HUES6 (cell line): ENCODE data around the gene PXDN.
"Not testable (repeated sequence)": the region's sequence is repeated elsewhere in the genome, so short reads cannot be mapped to it uniquely, and the experiment has no call there.

Experiments
- H3K27ac ChIP-seq: 2 replicates; pipeline ENCODE4 v1.7.0; 2013; ENCODE audit warnings: low read depth, mild to moderate bottlenecking, low read length, inconsistent platforms
- H3K27me3 ChIP-seq: 2 replicates; pipeline ENCODE4 v1.6.1; 2013; ENCODE audit warnings: low read length; ENCODE audit not compliant: control insufficient read depth, insufficient read depth
- H3K36me3 ChIP-seq: 2 replicates; pipeline ENCODE4 v1.6.1; 2013; ENCODE audit warnings: low read length; ENCODE audit not compliant: control insufficient read depth, insufficient read depth
- H3K4me1 ChIP-seq: 2 replicates; pipeline ENCODE4 v1.6.1; 2013; ENCODE audit warnings: low read length; ENCODE audit not compliant: control insufficient read depth, insufficient read depth
- H3K4me3 ChIP-seq: 2 replicates; pipeline ENCODE4 v1.5.1; 2013; ENCODE audit warnings: low read depth, low read length
- H3K9ac ChIP-seq: one replicate; pipeline ENCODE4 v1.6.1; 2013; ENCODE audit warnings: mild to moderate bottlenecking, low read length
- H3K9me3 ChIP-seq: 2 replicates; pipeline ENCODE4 v1.6.1; 2013; ENCODE audit warnings: low read depth, low read length; ENCODE audit not compliant: control insufficient read depth, insufficient read depth

Gene PXDN

GRCh38 chr2:1728821-1729220, 15.5 kb downstream of the PXDN start:
- H3K4me1 ChIP-seq = peaks cover 39% of the 10 kb centered on the region
- H3K4me3 ChIP-seq = no peak overlapping the region
- no peaks in the 10 kb centered on the region for H3K36me3 ChIP-seq
- H3K9ac ChIP-seq = no peak overlapping the region
- H3K27ac ChIP-seq = no peak overlapping the region
- H3K27me3 ChIP-seq = no peaks in the 10 kb centered on the region
- no peaks in the 10 kb centered on the region for H3K9me3 ChIP-seq

- no peaks in the 10 kb centered on the region for H3K27me3 ChIP-seq
- H3K4me1 ChIP-seq = peaks cover 39% of the 10 kb centered on the region
- H3K36me3 ChIP-seq = no peaks in the 10 kb centered on the region
- no peak overlapping the region for H3K27ac ChIP-seq
- H3K9ac ChIP-seq = no peak overlapping the region
- H3K9me3 ChIP-seq = no peaks in the 10 kb centered on the region
- no peak overlapping the region for H3K4me3 ChIP-seq
Observed at GRCh38 chr2:1727796-1728474, 16.4 kb downstream of the PXDN start.

DNA sequence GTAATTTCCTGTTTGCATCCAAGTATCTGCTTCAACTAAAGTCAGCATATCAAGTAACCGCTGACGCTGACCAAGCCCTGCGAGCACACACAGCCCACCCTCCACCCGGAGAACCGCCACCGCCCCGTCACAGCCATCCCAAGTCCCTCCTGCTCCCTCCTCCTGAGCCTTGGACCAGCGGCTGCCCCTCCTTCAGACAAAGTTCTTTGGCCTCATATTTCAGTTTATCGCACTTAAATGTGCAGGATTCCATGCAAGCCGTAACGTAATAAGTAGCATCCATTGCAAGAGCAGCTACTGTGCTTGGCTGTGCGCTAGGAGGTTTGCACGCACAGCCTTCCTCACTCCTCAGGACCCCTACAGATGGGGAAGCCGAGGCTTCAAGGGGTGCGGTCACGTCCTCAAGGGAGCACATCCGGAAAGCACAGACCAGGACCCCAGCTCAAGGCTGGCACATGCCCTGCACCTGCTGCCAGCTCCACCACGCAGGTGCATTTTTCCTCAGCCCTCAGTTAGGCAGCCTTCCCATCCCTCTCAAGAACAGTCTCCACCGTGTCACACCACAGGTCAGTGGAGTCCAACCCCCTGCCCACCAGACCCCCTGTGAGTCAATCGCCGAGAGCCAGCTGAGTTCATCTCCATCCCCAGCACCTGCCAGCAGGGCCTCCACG, 17.1 kb downstream of the PXDN start:
- Histone ChIP-seq H3K9me3 (no peaks in the 10 kb centered on the region), H3K4me1 (peaks cover 39% of the 10 kb centered on the region), H3K27ac (no peak overlapping the region), H3K9ac (no peak overlapping the region), H3K27me3 (no peaks in the 10 kb centered on the region), H3K36me3 (no peaks in the 10 kb centered on the region), H3K4me3 (no peak overlapping the region)

DNA sequence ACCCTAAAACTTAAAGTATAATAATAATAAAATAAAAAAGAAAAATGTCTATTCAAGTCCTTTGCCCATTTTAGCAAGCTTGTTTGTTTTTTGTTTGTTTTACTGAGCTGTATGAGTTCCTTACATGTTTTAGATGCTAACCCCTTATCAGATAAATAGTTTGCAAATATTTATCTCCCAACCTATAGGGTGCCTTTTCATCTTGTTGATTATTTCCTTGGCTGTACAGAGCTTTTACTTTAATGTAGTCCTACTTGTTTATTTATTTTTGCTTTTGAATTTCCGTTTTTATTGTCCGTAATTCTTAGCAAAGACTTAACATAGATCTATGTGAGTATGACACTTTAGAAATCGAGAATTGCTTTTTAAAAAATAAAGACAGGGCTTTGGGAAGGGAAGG, 17.8 kb downstream of the PXDN start:
- H3K9me3 ChIP-seq = no peaks in the 10 kb centered on the region
- H3K36me3 ChIP-seq = no peaks in the 10 kb centered on the region
- H3K4me1 ChIP-seq = peaks cover 35% of the 10 kb centered on the region
- H3K9ac ChIP-seq = no peak overlapping the region
- H3K27me3 ChIP-seq = no peaks in the 10 kb centered on the region
- H3K27ac ChIP-seq = no peak overlapping the region
- H3K4me3 ChIP-seq = no peak overlapping the region

DNA sequence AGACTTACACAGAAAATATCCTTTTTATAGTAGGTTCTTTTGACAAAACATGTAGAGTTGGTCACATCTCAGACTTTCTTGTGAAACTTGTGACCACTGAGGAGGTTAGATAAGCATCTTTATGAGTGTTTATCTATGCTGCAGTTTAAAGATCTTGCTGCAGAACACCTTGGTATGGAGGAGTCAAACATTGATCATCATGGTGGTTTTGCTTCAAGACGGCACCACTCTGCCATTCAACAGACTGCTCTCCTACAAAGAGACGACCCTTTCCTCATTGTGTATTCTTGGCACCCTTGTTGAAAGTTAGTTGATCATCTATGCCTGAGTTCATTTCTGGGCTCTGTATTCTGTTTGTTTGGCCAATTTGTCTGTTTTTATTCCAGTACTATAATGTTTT, 20.0 kb downstream of the PXDN start:
- not testable (repeated sequence) for H3K9ac ChIP-seq, H3K27ac ChIP-seq, H3K9me3 ChIP-seq, H3K36me3 ChIP-seq, H3K27me3 ChIP-seq, H3K4me3 ChIP-seq
- H3K4me1 ChIP-seq = peaks cover 12% of the 10 kb centered on the region

DNA sequence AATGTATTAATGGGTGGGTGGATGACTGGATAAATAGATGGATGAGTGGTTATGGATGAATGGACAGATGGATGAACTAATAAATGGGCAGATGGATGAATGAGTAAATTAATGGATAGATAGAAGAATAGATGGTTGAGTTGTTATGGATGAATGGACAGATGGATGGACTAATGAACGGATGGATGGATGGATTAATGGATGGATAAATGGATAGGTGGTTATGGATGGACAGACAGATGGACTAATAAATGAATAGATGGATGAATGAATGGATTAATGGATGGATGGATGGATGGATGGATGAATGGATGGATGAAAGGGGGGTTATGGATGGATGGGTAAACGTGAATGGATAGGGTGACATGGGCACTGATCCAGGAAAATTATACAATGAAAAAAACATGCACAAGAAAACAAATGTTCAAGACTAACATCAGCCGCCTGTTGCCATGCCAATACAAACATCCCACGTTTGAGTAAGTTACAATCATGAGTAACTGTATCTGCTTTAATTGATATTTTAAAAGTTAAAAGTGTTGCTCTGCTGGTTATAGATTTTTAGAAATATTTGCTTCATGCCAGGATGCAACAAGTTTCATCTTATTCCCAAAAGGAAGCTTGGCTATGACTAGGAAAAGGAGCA, 20.8 kb downstream of the PXDN start:
- Histone ChIP-seq H3K9ac (no peak overlapping the region), H3K27ac (no peak overlapping the region), H3K4me1 (peaks cover 4% of the 10 kb centered on the region)

GRCh38 chr2:1722692-1723091, 21.6 kb downstream of the PXDN start:
- Histone ChIP-seq H3K9ac (no peak overlapping the region), H3K36me3 (no peaks in the 10 kb centered on the region), H3K27ac (no peak overlapping the region), H3K9me3 (no peaks in the 10 kb centered on the region), H3K27me3 (no peaks in the 10 kb centered on the region), H3K4me3 (no peak overlapping the region), H3K4me1 (no peaks in the 10 kb centered on the region)

More for the DNA sequence above, 20.8 kb downstream of the PXDN start:
- no peak overlapping the region for H3K4me3 ChIP-seq
- H3K27me3 ChIP-seq = no peaks in the 10 kb centered on the region
- no peaks in the 10 kb centered on the region for H3K9me3 ChIP-seq
- H3K36me3 ChIP-seq = no peaks in the 10 kb centered on the region

DNA sequence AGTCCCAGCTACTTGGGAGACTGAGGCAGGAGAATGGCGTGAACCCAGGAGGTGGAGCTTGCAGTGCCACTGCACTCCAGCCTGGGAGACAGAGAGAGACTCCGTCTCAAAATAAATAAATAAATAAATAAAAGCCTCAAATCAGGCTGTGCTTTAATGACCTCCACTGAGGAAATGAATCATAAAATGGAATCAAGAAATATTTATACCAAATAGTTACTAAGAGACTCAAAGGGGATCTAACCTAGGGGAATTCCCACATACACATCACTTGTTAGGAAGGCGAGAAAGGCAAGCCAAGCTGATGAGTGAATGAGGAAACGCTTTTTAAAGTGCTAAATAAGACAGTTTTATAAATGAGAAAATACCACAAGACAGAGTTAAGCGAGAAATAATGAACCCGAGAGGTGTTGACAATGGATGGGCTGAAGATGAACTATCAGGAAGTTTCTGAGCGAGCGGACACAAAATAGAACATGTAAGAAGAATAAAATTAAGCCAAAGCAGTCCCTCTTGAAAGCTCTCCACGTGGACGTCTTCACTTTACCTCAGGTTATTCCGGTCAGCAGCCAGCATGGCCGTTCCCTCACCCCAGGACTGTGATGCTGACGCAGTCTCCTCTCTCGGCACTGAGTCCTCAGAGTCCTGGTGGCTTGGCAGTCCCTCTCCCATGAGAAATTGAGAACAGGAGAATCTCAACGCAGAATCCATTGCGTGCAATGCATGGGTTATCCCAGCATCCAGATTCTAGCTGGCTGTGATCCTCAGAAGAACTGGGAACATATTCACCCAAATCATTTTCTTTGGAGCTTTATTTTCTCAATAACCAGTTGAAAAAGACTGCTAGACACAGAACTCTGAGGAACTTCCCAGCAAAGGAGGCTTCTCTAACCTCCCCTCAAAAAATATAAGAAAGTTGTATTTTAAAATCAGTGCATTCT, 22.3 kb downstream of the PXDN start:
- no peaks in the 10 kb centered on the region for H3K9me3 ChIP-seq
- H3K36me3 ChIP-seq = no peaks in the 10 kb centered on the region
- H3K4me3 ChIP-seq = no peak overlapping the region
- peaks cover 6% of the 10 kb centered on the region for H3K4me1 ChIP-seq
- H3K27me3 ChIP-seq = no peaks in the 10 kb centered on the region
- H3K9ac ChIP-seq = no peak overlapping the region
- H3K27ac ChIP-seq = no peak overlapping the region

- no peaks in the 10 kb centered on the region for H3K27me3 ChIP-seq
- H3K4me3 ChIP-seq = no peak overlapping the region
- no peak overlapping the region for H3K9ac ChIP-seq
- no peaks in the 10 kb centered on the region for H3K36me3 ChIP-seq
- H3K9me3 ChIP-seq = no peaks in the 10 kb centered on the region
- H3K27ac ChIP-seq = no peak overlapping the region
- H3K4me1 ChIP-seq = peaks cover 17% of the 10 kb centered on the region
Observed at GRCh38 chr2:1718339-1719220, 25.7 kb downstream of the PXDN start.

DNA sequence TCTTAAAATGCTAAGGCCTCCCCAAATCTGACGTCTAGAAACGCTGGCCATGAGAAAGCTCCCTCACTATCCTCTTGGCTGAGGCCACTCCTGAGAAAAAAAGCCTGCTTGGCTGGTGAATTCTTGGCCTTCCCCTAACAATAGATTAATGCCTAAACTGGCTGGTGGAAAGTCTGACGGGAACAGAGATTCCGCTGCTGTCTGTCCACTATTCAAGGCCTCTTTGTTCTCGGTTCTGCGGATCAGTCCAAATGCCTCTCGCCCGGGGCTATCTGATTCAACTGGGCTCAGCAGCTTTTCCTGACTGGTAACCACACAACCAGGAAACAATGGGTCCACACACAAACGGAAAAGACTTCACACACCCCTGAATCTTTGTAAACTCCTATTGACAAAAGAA, 27.2 kb downstream of the PXDN start:
- H3K27ac ChIP-seq = no peak overlapping the region
- H3K9me3 ChIP-seq = no peaks in the 10 kb centered on the region
- H3K9ac ChIP-seq = no peak overlapping the region
- H3K4me1 ChIP-seq = peaks cover 17% of the 10 kb centered on the region
- no peaks in the 10 kb centered on the region for H3K27me3 ChIP-seq
- no peaks in the 10 kb centered on the region for H3K36me3 ChIP-seq
- H3K4me3 ChIP-seq = no peak overlapping the region
